Nephron (organoid): ENCODE data around the gene GALK1.

ENCODE experiments used
- H3K27ac Mint-ChIP-seq, 3 experiments: 2 replicates each; pipeline ENCODE4 v1.8.0; 2020; ENCODE audit warnings: mixed read lengths in 3 of 3, mild to moderate bottlenecking in 2 of 3, moderate library complexity in 1 of 3
- H3K27me3 Mint-ChIP-seq: 2 replicates; pipeline ENCODE4 v1.8.0; 2021; ENCODE audit warnings: low read depth, mild to moderate bottlenecking, moderate library complexity, mixed read lengths
- H3K36me3 Mint-ChIP-seq: 2 replicates; pipeline ENCODE4 v1.8.0; 2020; ENCODE audit warnings: low read depth, mixed read lengths
- H3K4me1 Mint-ChIP-seq: 2 replicates; pipeline ENCODE4 v1.8.0; 2020; ENCODE audit warnings: mixed read lengths
- H3K4me3 Mint-ChIP-seq, 3 experiments: 2 replicates each; pipeline ENCODE4 v1.8.0; 2020; ENCODE audit warnings: mild to moderate bottlenecking in 3 of 3, mixed read lengths in 3 of 3, moderate library complexity in 2 of 3
- H3K9me3 Mint-ChIP-seq: 2 replicates; pipeline ENCODE4 v1.8.0; 2020; ENCODE audit warnings: mixed read lengths
- TF ChIP-seq, protein P1 (sequence below), 3 experiments: fragments of 200-600 bp; sonication (generic); IDR thresholded peaks; one replicate each; pipeline ENCODE4 v1.5.0; 2021; ENCODE audit warnings: antibody characterized with exemption in 3 of 3; ENCODE audit not compliant: unreplicated experiment in 3 of 3

GALK1 gene

DNA sequence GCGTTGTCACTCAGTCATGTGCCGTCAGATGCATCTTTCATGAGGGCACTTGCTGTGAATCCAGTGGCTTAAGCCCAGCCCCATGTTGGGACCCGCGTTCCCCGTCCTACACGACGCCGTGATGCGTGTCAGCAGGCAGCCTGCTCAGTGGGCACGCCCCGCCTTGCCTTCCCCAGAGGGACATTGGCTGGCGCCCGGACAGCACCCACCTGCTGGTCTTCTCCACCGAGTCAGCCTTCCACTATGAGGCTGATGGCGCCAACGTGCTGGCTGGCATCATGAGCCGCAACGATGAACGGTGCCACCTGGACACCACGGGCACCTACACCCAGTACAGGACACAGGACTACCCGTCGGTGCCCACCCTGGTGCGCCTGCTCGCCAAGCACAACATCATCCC lies 34.9 kb downstream of the GALK1 start:
- no peaks in the 10 kb centered on the region for H3K4me1 Mint-ChIP-seq
- no peak overlapping the region for H3K27ac Mint-ChIP-seq
- H3K9me3 Mint-ChIP-seq = no peaks in the 10 kb centered on the region
- H3K36me3 Mint-ChIP-seq = no peaks in the 10 kb centered on the region
- TF ChIP-seq, protein P1, sequence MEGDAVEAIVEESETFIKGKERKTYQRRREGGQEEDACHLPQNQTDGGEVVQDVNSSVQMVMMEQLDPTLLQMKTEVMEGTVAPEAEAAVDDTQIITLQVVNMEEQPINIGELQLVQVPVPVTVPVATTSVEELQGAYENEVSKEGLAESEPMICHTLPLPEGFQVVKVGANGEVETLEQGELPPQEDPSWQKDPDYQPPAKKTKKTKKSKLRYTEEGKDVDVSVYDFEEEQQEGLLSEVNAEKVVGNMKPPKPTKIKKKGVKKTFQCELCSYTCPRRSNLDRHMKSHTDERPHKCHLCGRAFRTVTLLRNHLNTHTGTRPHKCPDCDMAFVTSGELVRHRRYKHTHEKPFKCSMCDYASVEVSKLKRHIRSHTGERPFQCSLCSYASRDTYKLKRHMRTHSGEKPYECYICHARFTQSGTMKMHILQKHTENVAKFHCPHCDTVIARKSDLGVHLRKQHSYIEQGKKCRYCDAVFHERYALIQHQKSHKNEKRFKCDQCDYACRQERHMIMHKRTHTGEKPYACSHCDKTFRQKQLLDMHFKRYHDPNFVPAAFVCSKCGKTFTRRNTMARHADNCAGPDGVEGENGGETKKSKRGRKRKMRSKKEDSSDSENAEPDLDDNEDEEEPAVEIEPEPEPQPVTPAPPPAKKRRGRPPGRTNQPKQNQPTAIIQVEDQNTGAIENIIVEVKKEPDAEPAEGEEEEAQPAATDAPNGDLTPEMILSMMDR (IDR thresholded peaks at IDR 0.05; ENCODE audit: unreplicated experiment in 3 of 3) = no peak
- H3K4me3 Mint-ChIP-seq = no peak overlapping the region
- H3K27me3 Mint-ChIP-seq = peaks cover 18% of the 10 kb centered on the region

DNA sequence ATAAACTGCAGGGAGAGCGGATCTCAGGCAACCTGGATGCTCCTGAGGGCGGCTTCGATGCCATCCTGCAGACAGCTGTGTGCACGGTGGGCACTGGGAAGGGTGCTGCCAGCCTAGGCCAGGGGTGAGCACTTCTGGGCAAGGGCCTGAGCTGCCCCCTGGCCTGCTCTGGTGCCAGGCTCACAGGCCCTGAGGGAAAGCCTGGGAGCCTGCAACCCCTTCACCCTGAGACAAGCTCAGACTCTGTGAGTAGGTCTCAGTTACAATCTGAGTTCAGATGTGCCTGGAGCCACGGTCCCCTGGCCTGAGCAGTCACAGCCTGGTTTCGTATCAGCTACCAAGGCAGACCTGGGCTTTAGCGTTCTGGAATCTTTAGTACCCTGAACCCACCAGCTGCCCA lies 35.6 kb downstream of the GALK1 start:
- Mint-ChIP-seq H3K9me3 (no peaks in the 10 kb centered on the region), H3K27ac (no peak overlapping the region), H3K4me1 (no peaks in the 10 kb centered on the region), H3K27me3 (peaks cover 19% of the 10 kb centered on the region), H3K36me3 (no peaks in the 10 kb centered on the region), H3K4me3 (no peak overlapping the region)
- TF ChIP-seq, protein P1 (IDR thresholded peaks at IDR 0.05; ENCODE audit: unreplicated experiment in 3 of 3) = no peak

DNA sequence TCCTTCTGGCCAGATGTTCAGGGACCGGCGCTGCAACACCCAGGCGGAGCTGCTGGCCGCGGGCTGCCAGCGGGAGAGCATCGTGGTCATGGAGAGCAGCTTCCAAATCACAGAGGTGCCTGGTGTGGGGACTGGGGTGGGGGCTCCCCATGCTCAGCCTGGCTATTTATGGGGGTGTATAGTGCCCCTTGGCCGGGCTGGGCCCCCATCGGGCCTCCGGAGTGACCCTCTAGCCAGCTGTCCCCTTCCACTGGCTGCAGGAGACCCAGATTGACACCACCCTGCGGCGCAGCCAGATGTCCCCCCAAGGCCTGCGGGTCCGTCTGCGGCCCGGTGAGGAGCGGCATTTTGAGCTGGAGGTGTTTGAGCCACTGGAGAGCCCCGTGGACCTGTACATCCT lies 37.6 kb downstream of the GALK1 start:
- Mint-ChIP-seq H3K27me3 (peaks cover 27% of the 10 kb centered on the region), H3K9me3 (no peaks in the 10 kb centered on the region), H3K4me1 (no peaks in the 10 kb centered on the region), H3K36me3 (no peaks in the 10 kb centered on the region), H3K27ac (no peak overlapping the region), H3K4me3 (no peak overlapping the region)
- TF ChIP-seq, protein P1 (IDR thresholded peaks at IDR 0.05; ENCODE audit: unreplicated experiment in 3 of 3) = no peak

DNA sequence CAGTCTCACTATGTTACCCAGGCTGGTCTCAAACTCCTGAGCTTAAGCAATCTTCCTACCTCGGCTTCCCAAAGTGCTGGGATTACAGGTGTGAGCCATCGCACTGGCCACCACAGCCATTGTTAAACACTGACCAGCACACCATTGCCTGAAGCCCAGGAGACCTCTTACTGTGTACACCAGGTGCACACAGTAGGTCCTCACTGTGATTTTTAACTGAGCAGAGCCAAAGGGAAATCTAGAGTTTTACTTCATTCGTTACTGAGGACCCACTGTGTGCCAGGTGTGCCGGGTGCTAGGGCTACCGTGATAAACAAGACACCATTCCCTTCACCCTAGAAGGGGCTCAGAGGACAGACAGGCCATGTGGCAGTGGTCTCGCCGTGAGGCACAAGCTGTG lies 39.5 kb downstream of the GALK1 start:
- Mint-ChIP-seq H3K9me3 (no peaks in the 10 kb centered on the region), H3K4me3 (no peak overlapping the region), H3K27me3 (peaks cover 34% of the 10 kb centered on the region), H3K4me1 (no peaks in the 10 kb centered on the region), H3K27ac (no peak overlapping the region), H3K36me3 (no peaks in the 10 kb centered on the region)
- TF ChIP-seq, protein P1 (IDR thresholded peaks at IDR 0.05; ENCODE audit: unreplicated experiment in 3 of 3) = no peak

DNA sequence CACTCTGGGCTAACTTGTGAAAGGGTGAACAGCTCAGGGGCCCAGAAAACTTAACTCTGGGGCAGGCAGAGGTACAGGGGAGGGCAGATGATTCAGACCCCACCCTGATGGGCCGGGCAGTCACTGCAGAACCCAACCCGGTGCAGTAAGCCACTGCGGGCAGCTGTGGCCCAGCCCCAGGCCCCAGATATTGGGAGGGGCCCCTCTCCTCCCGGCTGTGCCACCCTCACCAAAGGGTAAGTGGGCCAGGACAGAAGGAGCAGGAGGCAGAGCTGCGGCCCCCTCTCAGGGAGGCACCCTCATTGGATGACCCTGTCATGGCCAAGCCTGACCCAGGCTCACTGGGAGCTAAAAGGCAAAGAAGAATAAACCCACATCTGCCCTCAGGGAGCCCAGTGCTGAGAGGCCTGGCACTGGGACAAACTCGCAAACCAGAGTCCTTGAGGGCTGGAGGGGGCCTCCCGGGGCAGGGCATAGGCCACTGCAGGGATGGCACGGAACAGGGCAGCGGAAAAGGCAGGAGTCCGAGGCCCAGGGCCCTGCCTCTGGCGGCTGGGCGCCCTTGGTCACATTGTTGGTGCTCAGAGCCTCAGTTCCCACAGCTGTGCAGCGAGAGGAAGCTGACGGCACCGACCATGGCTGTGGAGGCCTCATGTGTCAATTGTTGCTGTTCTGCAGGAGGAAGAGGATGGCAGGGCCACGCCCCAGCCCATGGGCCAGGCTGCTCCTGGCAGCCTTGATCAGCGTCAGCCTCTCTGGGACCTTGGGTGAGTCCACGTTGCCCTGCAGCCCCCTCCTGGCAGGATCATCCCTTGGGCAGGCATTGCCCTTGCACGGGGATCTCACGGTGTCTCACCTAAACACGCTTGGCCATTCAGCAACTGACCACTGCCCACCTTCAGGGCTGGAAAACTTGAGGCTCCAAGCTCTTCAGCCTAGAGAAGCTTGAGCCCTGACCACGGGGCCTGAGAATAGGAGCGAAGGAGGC lies 40.7 kb downstream of the GALK1 start:
- Mint-ChIP-seq H3K36me3 (no peaks in the 10 kb centered on the region), H3K9me3 (no peaks in the 10 kb centered on the region), H3K27me3 (peaks cover 46% of the 10 kb centered on the region), H3K4me1 (no peaks in the 10 kb centered on the region), H3K27ac (no peak overlapping the region), H3K4me3 (no peak overlapping the region)
- TF ChIP-seq, protein P1 (IDR thresholded peaks at IDR 0.05; ENCODE audit: unreplicated experiment in 3 of 3) = no peak
